Measurements from ENCODE around the gene FLT4.

DNA sequence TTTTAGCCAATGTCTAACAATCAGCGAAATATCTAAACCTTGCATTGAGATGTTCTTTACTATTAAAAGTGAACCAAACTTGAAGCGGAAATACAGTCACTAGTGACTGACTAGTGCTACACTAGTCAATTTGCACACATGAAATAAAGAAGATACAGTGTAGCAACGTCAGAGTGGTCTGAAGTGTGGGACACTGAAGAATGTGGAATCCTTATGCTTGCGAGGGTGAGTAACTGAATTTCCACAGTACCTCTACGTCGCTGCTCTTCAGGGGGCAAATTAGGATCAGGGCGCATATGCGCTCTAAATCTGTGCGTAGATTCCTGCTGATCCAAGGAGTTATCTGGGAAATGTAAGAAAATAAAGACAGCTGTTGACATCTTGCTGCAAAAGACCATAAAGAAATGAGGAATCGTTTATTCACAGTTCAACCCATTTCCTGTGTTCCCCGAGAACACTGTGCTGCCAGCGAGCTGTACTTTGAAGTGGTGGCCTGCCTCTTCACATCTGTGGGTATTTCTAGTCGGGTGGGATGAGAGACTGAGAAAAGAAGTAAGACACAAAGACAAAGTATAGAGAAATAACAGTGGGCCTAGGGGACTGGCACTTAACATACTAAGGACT is 39.8 kb upstream of the FLT4 start:
- TF ChIP-seq CTCF (IDR thresholded peaks at IDR 0.05; ENCODE audit: insufficient read depth, low read length, poor library complexity, severe bottlenecking) (no peak), EZH2phosphoT487 (conservative IDR thresholded peaks at IDR 0.05; ENCODE audit: low read length) (no peak)
